Activated CD8-positive, alpha-beta memory T cell treated with anti-CD3 and anti-CD28 coated beads, Interleukin-2, amount 50 U/mL, for 24 hours (primary cell): ENCODE data around the gene USP32.
"Not testable (repeated sequence)": the region's sequence is repeated elsewhere in the genome, so short reads cannot be mapped to it uniquely, and the experiment has no call there.

ENCODE experiments used
- DNase-seq: peaks from one replicate; pipeline ENCODE4 v3.0.0-alpha.2; 2020; ENCODE audit errors: extremely low read depth

The USP32 gene

GRCh38 chr17:60332574-60332973, 59.4 kb downstream of the USP32 start:
- no peak for DNase-seq

GRCh38 chr17:60330731-60331130, 61.2 kb downstream of the USP32 start:
- DNase-seq = no peak

DNA sequence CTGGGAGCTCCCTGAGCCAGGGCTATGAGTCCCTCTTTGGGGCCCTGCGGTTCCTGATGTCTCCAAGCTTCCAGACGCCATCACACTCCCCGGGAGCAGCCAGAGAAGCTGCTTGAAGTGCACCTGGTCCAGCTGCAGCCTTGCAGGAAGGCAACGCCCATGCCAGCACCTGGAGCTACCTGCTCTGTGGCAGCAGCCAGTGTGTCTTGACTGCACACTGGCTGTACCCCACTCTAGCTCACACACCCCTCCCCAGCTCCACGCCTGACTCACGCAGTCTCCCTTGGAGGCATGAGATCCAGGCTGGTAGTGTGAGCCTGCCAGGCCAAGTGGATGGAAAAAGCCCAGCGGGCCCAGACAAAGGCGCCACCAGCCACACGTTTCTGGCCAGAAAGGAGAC, 63.3 kb downstream of the USP32 start:
- no peak for DNase-seq

DNA sequence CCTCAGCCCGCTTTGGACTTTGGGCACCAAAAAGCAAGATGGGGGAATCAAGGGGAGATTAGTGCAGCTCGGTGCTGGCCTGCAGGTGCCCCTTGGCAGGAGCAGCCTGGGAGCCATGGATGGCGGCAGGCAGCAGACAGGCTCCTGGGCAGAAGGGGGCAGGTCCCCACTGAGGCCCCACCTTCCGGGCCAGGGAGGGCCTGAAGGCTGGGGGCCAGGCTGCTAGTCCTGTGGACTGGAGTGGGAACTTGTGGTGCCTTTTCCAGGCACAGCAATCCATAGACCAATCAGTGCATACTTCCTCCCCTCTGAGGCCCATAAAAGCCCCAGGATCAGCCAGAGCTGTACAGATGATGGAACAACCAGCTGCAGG, 64.0 kb downstream of the USP32 start:
- no peak for DNase-seq

GRCh38 chr17:60327134-60327900, 64.6 kb downstream of the USP32 start:
- DNase-seq = no peak

GRCh38 chr17:60326702-60327101, 65.2 kb downstream of the USP32 start:
- DNase-seq = no peak

- DNase-seq = no peak
These were observed 66.0 kb downstream of the USP32 start for GRCh38 chr17:60325730-60326524.

DNA sequence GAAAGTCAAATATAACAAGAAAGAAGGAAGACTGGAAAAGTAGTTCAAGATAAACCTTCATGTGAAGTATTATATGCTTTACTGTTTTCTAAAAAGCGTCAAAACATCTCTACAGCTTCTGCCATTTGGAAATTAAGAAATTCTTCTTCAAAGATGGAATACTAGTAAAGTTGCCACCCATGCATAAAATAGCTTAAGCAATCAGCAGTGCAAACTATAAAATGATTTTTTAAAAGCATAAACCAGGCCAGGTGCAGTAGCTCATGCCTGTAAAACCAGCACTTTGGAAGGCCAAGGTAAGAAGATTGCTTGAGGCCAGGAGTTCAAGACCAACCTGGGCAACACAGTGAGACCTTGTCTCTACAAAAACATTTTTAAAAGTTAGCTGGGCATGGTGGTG, 68.2 kb downstream of the USP32 start:
- DNase-seq = no peak

DNA sequence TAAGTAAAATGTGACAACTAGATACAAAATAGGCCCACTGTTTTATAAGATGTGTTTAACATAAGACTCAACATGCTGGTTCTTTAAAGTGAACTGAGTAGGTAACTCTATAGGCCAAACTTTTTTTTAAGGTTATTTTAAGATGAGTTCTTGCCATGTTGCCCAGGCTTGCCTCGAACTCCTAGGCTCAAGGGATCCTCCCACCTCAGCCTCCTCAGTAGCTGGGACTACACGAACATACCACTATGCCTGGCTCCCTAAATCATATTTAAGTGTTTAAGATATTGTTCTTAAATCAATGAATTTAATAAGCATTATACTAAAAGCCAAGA, 69.9 kb downstream of the USP32 start:
- no peak for DNase-seq

GRCh38 chr17:60321336-60322055, 70.4 kb downstream of the USP32 start:
- DNase-seq = no peak

DNA sequence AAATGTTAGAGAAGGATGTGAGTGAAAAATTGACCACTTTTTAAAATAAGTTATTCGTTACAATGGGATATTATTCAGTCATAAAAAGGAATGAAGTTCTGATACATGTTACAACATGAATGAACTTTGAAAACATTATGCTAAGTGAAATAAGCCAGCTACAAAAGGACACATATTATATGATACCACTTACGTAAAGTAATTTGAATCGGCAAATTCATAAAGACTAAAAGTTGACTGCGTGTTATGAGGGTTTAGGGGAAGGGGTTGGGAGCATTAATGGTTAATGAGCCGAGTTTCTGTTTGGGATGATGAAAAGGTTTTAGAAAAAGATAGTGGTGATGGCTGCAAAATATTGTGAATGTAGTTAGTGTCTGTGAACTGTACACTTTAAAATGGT, 73.1 kb downstream of the USP32 start:
- no peak for DNase-seq

GRCh38 chr17:60318326-60318725, 73.6 kb downstream of the USP32 start:
- no peak for DNase-seq

DNA sequence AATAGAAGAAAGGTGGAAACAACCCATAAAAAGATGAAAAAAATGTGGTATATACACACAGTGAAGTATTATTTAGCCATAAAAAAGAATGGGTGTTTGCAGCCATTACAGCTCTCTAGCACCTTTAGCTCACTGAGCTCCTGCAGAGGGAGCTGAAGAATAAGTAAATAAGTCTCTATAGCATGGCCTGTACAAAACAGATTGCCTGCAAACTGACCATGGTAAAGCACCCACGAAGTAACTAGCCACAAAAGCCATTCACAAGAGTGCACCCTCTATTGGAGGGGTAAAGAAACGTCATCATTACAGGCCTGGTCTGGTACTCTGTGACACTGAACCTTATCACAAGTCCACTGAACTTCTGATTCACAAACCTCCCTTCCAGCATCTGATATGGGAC, 76.3 kb downstream of the USP32 start:
- no peak for DNase-seq

DNA sequence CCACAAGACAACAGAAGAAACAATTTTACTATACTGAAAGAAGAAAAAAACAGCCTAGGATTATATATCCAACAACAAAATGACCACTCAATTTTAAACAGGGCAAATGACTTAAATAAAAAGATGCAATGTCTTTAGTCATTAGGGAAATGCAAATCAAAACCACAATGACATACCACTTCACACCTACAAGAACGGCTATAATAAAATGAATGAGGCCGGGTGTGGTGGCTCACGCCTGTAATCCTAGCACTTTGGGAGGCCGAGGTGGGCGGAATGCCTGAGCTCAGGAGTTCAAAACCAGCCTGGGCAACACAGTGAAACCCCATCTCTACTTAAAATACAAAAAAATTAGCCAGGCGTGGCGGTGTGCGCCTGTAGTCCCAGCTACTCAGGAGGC, 77.0 kb downstream of the USP32 start:
- DNase-seq = not testable (repeated sequence)

DNA sequence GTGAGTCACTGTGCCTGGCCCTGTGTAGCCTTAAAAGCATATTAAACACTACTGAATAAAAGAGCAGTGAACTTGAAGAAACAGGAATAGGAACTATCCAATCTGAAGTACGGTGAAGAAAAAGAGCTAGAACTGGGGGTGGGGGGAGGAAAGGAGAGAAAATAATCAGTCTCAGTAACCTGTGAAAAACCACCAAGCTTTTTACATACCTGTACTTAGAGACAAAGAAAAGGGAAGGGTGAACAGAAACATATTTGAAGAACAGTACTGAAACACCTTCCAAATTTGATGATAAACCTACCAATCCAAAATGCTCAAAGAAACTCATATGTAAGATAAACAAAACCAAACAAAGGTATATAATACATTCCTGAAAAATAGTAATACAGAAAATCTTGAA, 77.5 kb downstream of the USP32 start:
- no peak for DNase-seq

DNA sequence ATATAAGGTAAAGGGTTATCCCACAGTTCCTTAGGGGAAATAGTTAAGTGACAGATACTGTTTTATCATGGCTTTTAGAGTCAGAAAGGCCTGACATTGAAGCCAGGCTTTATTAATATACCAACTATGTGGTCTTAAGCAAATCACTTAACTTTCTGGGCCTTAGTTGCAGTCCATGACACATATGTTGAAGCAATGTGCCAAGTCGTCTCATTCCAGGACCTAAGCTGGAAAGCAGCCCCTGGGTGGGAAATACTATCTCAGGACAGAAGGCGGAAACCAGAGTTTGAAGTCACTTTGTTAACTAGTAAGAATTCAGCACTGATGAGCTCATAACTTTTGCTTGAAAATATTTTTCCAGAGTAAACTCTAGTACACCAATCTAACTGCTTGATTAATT, 80.0 kb downstream of the USP32 start:
- no peak for DNase-seq

DNA sequence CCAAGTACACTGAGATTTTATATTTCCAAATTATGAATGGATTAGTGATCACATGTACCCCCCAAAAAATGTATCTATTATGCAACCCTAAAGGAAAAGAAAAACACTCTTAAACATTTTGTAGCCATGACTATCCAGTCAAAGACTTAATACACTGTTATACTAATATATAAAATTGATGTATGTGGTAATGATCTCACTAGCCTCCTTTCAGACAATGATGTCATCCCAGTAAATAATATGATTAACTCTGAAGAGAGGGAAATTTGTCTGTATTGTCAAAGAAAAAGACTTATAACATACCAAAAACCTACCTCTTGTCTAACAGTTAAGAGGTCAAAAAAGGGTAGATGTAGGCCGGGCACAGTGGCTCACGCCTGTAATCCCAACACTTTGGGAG, 80.7 kb downstream of the USP32 start:
- no peak for DNase-seq

DNA sequence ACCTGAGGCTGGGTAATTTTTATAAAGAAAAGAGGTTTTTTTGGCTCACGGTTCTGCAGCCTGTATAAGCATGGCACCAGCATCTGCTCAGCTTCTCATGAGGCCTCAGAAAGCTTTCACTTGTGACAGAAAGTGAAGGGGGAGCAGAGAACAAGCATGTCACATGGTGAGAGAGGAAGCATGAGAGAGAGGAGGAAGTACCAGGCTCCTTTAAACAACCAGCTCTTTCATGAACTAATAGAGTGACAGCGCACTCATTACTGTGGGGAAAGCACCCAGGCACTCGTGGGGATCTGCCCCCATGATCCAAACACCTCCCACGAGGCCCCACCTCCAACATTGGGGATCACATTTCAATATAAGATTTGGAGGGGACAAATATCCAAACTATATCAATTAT, 86.8 kb downstream of the USP32 start:
- DNase-seq = no peak

DNA sequence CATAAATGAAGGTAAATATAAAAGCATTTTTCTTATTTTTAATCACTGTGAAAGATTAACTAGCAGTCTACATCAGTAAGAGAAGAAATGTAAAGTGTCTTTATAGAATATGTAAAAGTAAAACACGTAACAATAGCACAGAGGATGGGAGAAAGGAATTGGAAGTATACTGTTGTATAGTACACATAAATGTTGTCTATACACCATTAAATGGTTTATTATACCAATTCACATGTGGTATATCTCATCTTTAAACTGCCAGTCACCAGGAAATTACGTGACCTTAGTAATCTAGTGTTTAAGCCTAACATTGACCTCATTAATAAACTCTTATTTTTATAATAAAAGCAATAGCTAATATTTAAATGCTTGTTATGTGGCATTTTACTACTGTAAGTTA, 87.4 kb downstream of the USP32 start:
- DNase-seq = no peak

DNA sequence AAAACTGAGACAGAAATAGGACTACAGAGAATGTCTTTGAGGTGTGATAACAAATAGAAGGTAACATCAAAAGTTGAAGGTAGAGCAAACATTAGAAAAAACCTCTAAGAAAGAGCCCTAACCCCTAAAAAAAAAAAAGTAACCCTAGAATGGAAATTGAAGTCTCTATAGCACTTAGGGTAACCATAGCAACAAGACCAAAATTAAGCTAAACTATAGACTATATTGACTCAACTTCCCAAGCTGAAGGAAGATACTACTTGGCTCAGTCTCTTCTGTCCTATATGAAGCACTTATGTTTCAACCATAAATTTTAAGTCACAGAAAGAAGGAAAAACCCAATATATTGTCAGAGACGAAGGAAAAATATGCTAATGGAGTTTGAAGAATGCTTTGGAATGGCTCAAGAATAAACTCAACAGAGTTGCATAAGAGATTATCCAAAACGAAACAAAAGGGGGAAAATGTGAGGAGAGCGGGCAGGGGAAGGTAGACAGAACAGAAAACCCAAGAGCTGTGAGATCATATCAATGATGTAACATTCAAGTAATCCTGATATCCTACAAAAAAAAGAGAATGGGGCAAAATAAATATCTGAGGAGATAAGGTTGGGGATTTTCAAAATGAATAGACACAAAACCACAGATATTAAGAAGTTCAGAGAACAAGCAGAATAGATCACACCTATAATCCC, 88.4 kb downstream of the USP32 start:
- DNase-seq = no peak

- DNase-seq = no peak
These were observed 90.3 kb downstream of the USP32 start for GRCh38 chr17:60301649-60302048.

DNA sequence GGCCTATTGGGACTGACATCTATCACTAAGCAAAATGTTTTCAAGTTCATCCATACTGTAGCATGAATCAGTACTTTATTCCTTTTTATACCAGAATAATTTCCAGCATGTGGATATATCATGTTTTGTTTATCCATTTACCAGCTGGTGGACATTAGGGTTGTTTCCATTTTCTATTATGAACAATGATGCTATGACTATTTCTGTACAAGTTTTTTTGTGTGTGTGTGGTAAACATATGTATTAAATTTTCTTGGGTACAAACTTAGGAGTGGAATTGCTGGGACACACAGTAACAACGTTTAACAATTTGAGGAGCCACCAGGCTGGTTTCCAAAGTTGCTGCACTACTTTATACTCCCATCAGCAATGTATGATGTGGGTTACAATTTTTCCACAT, 91.0 kb downstream of the USP32 start:
- DNase-seq = no peak
